Psoas muscle (tissue), 8 donors: ENCODE data around the gene TMPRSS11E. TPM values are rescaled to one million over a fixed set of nuclear protein-coding genes. Genes with fewer than 3 reads are reported as not detected.

Experiments used
- ATAC-seq, 4 donors: fragments of 200-7000 bp; cut with Tn5 transposase; one replicate each; pipeline ENCODE4 v1.9.1; 2020; ENCODE audit warnings: moderate library complexity in 3 of 4, mild to moderate bottlenecking in 2 of 4
- DNase-seq, 2 donors: peaks; one replicate each; pipeline ENCODE4 v3.0.0-alpha.2; 2020
- H3K27ac ChIP-seq: fragments of 200-600 bp; one replicate; pipeline ENCODE4 v1.8.0; 2022
- H3K27me3 ChIP-seq, 3 donors: fragments of 200-600 bp in 1 of 3; one replicate each; pipeline versions ENCODE4 v1.6.1 to v1.8.0; 2013 to 2022; ENCODE audit warnings: low read length in 2 of 3, mild to moderate bottlenecking in 2 of 3, moderate library complexity in 1 of 3; ENCODE audit not compliant: insufficient read depth in 3 of 3
- H3K36me3 ChIP-seq, 2 donors: fragments of 200-600 bp in 1 of 2; one replicate each; pipeline versions ENCODE4 v1.6.1 to v1.8.0; 2013 to 2022; ENCODE audit warnings: low read depth in 1 of 2, mild to moderate bottlenecking in 1 of 2, moderate library complexity in 1 of 2; ENCODE audit not compliant: insufficient read depth in 1 of 2
- H3K4me1 ChIP-seq: fragments of 200-600 bp; one replicate; pipeline ENCODE4 v1.8.0; 2022
- H3K4me3 ChIP-seq: fragments of 200-600 bp; one replicate; pipeline ENCODE4 v1.8.0; 2022; ENCODE audit warnings: mild to moderate bottlenecking
- H3K9me3 ChIP-seq: fragments of 200-600 bp; one replicate; pipeline ENCODE4 v1.8.0; 2022
- WGBS, 3 donors: extraction: QIAGEN DNeasy Blood & Tissue Kit; methylation state at CpG; one replicate each; pipeline versions ENCODE4 v1.1.6 to v1.1.7; 2013; 5-methylcytosine and 5-hydroxymethylcytosine counted together
- intact Hi-C, 2 donors: fragments of 100-400 bp; cut with DNase I; formaldehyde crosslinking; loops; one replicate each; pipeline versions ENCODE4 v1.11.0 to v1.14.2; 2022
- polyA plus RNA-seq, 3 donors: library from polyadenylated mRNA; stranded (reverse); fragments of 200-250 nt; gene quantifications; one replicate each; pipeline ENCODE4 v1.2.3, GENCODE V29; 2013
- total RNA-seq, 4 donors: library from RNA; stranded (reverse); fragmentation: NEBNext Ultra II Directional in 2 of 4; extraction: Animal tissue kit (Norgen Biotek cat#: 25700) in 2 of 4; gene quantifications; one replicate each; pipeline versions ENCODE4 v1.2.1 to v1.2.4, GENCODE V29; 2021 to 2023
- TF ChIP-seq, protein P1 (sequence below): fragments of 200-600 bp; IDR thresholded peaks from one replicate; pipeline ENCODE4 v1.8.0; 2022; ENCODE audit warnings: antibody characterized with exemption
- donor health status: healthy with polysubstance abuse.
- donor health status: DM: no; HTN: no; CAD: no; lungs with moderate emphysema.
- donor health status: Bipolar disorder and iron deficiency.
- donor health status: healthy.
- donor health status: DM: yes; HTN: yes; CAD: no.
- donor health status: DM: no; HTN: no; CAD: no.
- donor health status: DM: no; HTN: no; CAD: no.
- donor health status: DM: yes; HTN: yes; CAD: no.

Gene TMPRSS11E
- total and polyA plus RNA-seq, 7 donors = 0.04 to 0.08 TPM; not detected in 5

DNA sequence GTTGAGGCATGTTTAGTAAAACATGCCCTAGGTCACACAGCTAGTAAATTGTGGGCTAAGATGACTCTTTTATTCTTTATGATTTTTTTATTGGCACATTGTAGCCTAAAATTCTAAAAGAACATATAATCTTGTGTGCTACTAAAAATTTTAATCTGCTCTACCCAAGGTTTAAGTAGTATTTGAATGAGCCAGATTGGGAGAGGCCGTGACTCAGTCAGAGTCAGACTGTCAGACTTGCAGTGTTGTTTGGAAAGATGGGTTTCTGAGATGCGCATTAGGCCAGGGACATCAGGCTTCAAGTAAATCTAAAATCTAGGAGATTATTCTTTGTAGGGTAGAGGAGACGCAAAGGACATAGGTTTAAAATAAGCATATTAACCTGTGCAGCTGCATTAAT, 30.7 kb upstream of the TMPRSS11E start:
- Histone ChIP-seq H3K9me3 (peaks cover 2% of the 10 kb centered on the region), H3K36me3 (no peaks in the 10 kb centered on the region), H3K4me3 (no peak overlapping the region), H3K4me1 (no peaks in the 10 kb centered on the region), H3K27me3 (no peaks in the 10 kb centered on the region), H3K27ac (no peak overlapping the region)
- WGBS, 3 donors = 56 to 79% (median 76%) methylated on average over 3 of the region's 3 CpGs
- DNase-seq (no peak), ATAC-seq (no peak)
- intact Hi-C loops = no loop called here
- TF ChIP-seq, protein P1, sequence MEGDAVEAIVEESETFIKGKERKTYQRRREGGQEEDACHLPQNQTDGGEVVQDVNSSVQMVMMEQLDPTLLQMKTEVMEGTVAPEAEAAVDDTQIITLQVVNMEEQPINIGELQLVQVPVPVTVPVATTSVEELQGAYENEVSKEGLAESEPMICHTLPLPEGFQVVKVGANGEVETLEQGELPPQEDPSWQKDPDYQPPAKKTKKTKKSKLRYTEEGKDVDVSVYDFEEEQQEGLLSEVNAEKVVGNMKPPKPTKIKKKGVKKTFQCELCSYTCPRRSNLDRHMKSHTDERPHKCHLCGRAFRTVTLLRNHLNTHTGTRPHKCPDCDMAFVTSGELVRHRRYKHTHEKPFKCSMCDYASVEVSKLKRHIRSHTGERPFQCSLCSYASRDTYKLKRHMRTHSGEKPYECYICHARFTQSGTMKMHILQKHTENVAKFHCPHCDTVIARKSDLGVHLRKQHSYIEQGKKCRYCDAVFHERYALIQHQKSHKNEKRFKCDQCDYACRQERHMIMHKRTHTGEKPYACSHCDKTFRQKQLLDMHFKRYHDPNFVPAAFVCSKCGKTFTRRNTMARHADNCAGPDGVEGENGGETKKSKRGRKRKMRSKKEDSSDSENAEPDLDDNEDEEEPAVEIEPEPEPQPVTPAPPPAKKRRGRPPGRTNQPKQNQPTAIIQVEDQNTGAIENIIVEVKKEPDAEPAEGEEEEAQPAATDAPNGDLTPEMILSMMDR = no peak

DNA sequence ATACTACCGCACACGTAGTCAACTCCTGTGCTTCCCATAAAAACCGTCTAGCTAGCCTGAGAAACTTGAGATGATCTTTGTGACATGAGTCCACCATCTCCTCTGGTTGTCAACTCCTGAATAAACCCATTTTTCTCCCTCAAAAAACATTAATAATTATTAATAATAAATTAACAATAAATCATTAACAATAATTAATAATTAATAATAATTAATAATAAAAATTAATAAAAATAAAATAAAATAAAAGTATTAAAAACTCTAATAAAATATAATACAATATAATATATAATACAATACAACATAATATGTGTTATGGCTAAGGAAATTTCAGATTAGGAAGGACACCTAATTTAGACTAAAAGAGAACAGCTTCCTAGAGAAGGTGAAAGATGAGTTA, 20.7 kb upstream of the TMPRSS11E start:
- H3K36me3 ChIP-seq = no peaks in the 10 kb centered on the region
- ATAC-seq = no peak
- H3K27ac ChIP-seq = no peak overlapping the region
- H3K9me3 ChIP-seq = no peaks in the 10 kb centered on the region
- intact Hi-C loops = no loop called here
- DNase-seq = no peak
- H3K4me1 ChIP-seq = no peaks in the 10 kb centered on the region
- H3K27me3 ChIP-seq = no peaks in the 10 kb centered on the region
- no peak overlapping the region for H3K4me3 ChIP-seq
- 75 to 84% (median 76%) methylated on average over 3 of the region's 3 CpGs for WGBS, 3 donors
- TF ChIP-seq, protein P1 = no peak

DNA sequence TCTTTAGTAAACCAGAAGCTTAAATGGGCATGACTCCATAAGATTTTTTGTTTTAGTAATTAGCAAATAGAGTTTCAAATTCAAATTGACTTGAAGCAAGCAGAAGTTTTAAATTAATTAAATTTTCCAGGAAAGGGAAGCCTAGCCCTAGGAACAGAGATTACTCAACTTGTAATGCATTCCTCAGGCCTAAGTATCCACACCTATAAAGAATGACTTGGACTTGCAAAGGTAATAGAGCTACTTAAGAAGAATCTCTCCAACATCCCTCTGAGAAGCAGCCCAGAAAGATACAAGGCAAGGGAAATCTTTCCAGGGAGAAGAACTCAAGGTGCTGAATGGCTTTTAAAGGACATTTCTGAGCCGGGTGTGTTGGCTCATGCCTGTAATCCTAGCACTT, 16.9 kb upstream of the TMPRSS11E start:
- ATAC-seq = no peak
- TF ChIP-seq, protein P1 = no peak
- Histone ChIP-seq H3K4me3 (no peak overlapping the region), H3K36me3 (no peaks in the 10 kb centered on the region), H3K27me3 (no peaks in the 10 kb centered on the region), H3K27ac (no peak overlapping the region), H3K9me3 (no peaks in the 10 kb centered on the region), H3K4me1 (no peaks in the 10 kb centered on the region)
- WGBS, 3 donors = 60 to 78% (median 62%) methylated on average over 1 of the region's 1 CpG
- DNase-seq = no peak
- intact Hi-C loops = no loop called here

DNA sequence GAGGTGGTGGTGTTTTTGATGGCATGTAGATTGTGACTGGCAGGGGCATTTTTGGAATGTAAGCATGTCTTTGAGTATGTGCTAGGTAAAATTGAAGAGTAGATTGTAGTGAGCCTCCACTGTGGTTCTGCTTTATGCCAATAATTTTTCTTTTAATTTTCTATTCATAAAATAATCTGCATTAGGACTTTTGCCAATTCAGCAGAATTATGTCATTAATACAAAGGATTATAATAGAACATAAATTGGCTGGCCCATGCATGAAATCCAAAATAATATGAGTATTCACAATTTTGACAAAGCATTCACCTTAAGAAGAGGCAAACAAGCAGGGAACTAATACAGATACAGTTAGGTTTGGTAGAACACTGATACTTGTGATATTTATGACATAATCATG, 14.9 kb upstream of the TMPRSS11E start:
- no peak for ATAC-seq
- DNase-seq = no peak
- no peaks in the 10 kb centered on the region for H3K9me3 ChIP-seq
- no peaks in the 10 kb centered on the region for H3K27me3 ChIP-seq
- no peaks in the 10 kb centered on the region for H3K4me1 ChIP-seq
- H3K27ac ChIP-seq = no peak overlapping the region
- no peak overlapping the region for H3K4me3 ChIP-seq
- intact Hi-C loops = no loop called here
- TF ChIP-seq, protein P1 = no peak
- H3K36me3 ChIP-seq = no peaks in the 10 kb centered on the region

DNA sequence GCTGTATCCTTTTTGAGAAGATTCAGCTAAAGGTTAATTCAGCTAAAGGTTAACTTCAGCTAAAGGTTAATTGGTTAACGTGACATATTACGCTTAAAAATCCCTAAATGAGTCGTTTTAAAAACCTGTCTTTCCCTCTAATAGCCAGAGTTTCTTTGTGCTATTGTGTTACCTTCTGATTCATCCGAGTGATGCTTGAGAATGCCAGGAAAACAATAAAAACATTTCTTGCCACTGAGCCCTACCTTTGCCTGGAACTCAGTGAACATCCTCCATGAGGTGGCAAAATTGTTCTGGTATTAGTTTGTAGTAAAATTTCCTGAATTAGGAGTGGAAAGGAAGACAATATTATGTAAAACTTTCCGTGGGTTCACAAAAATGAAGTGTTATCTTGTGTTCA, 13.7 kb upstream of the TMPRSS11E start:
- no peak overlapping the region for H3K4me3 ChIP-seq

More for the DNA sequence above, 13.7 kb upstream of the TMPRSS11E start:
- 67 to 73% (median 73%) methylated on average over 5 of the region's 5 CpGs for WGBS, 3 donors
- Histone ChIP-seq H3K4me1 (no peaks in the 10 kb centered on the region), H3K9me3 (no peaks in the 10 kb centered on the region), H3K27me3 (no peaks in the 10 kb centered on the region), H3K36me3 (no peaks in the 10 kb centered on the region), H3K27ac (no peak overlapping the region)
- no peak for DNase-seq
- intact Hi-C loops = no loop called here
- TF ChIP-seq, protein P1 = no peak
- no peak for ATAC-seq
